Dermis blood vessel endothelial cell (primary cell): ENCODE data around the gene OSBPL8. TPM values are rescaled to one million over a fixed set of nuclear protein-coding genes. Genes with fewer than 3 reads are reported as not detected.

Source experiments
- DNase-seq: peaks from one replicate; pipeline ENCODE4 v3.0.0; 2010
- total RNA-seq: library from RNA; depleted of rRNA; stranded (reverse); fragments of >200 nt; gene quantifications from 2 replicates; pipeline ENCODE4 v1.2.3, GENCODE V29; 2014

The OSBPL8 gene
- total RNA-seq, result 35.4 and 53.1 TPM in 2 replicates

- peak; percentile 94 for DNase-seq
Measured at GRCh38 chr12:76559400-76560085, at the start of gene OSBPL8. Gene OSBPL8 (minus strand): TSS chr12:76559771. CDS start chr12:76487551, 72,220 bp downstream.

GRCh38 chr12:76608070-76608469 is 48.5 kb upstream of the OSBPL8 start:
- no peak for DNase-seq

GRCh38 chr12:76595056-76595455 is 35.5 kb upstream of the OSBPL8 start:
- DNase-seq, result no peak

- DNase-seq, result no peak
Measured at GRCh38 chr12:76591476-76591875, 31.9 kb upstream of the OSBPL8 start.

GRCh38 chr12:76590131-76590530 is 30.6 kb upstream of the OSBPL8 start:
- DNase-seq, result no peak

GRCh38 chr12:76588881-76589565 is 29.5 kb upstream of the OSBPL8 start:
- no peak for DNase-seq

GRCh38 chr12:76587428-76588178 is 28.0 kb upstream of the OSBPL8 start:
- no peak for DNase-seq

- peak; percentile 68 for DNase-seq
Measured at GRCh38 chr12:76586764-76587395, 27.3 kb upstream of the OSBPL8 start.

- no peak for DNase-seq
Measured at GRCh38 chr12:76583301-76583700, 23.7 kb upstream of the OSBPL8 start.

- DNase-seq, result no peak
Measured at GRCh38 chr12:76573840-76574373, 14.3 kb upstream of the OSBPL8 start.

GRCh38 chr12:76571256-76571655 is 11.7 kb upstream of the OSBPL8 start:
- no peak for DNase-seq

- DNase-seq, result peak; percentile 28
Measured at GRCh38 chr12:76569685-76570604, 10.4 kb upstream of the OSBPL8 start.

GRCh38 chr12:76568888-76569551 is 9.4 kb upstream of the OSBPL8 start:
- DNase-seq, result no peak

- DNase-seq, result no peak
Measured at GRCh38 chr12:76568130-76568529, 8.6 kb upstream of the OSBPL8 start.

- DNase-seq, result no peak
Measured at GRCh38 chr12:76563061-76563460, 3.5 kb upstream of the OSBPL8 start.

GRCh38 chr12:76562130-76562529 is 2.6 kb upstream of the OSBPL8 start:
- DNase-seq, result no peak

GRCh38 chr12:76560086-76560491 is 518 bp upstream of the OSBPL8 start:
- DNase-seq, result no peak

- peak; percentile 46 for DNase-seq
Measured at GRCh38 chr12:76558684-76559399, 729 bp downstream of the OSBPL8 start.

- no peak for DNase-seq
Measured at GRCh38 chr12:76556368-76556767, 3.2 kb downstream of the OSBPL8 start.

GRCh38 chr12:76555797-76556196 is 3.8 kb downstream of the OSBPL8 start:
- no peak for DNase-seq
